ENCODE results near the gene SHISAL2B.

Gene SHISAL2B

GRCh38 chr5:64671678-64672077, 18.6 kb upstream of the SHISAL2B start:
- no peak overlapping the region for H3K4me3 ChIP-seq (ENCODE audit: control insufficient read depth, low read depth, low read length)
- TF ChIP-seq, protein P1, sequence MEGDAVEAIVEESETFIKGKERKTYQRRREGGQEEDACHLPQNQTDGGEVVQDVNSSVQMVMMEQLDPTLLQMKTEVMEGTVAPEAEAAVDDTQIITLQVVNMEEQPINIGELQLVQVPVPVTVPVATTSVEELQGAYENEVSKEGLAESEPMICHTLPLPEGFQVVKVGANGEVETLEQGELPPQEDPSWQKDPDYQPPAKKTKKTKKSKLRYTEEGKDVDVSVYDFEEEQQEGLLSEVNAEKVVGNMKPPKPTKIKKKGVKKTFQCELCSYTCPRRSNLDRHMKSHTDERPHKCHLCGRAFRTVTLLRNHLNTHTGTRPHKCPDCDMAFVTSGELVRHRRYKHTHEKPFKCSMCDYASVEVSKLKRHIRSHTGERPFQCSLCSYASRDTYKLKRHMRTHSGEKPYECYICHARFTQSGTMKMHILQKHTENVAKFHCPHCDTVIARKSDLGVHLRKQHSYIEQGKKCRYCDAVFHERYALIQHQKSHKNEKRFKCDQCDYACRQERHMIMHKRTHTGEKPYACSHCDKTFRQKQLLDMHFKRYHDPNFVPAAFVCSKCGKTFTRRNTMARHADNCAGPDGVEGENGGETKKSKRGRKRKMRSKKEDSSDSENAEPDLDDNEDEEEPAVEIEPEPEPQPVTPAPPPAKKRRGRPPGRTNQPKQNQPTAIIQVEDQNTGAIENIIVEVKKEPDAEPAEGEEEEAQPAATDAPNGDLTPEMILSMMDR (IDR thresholded peaks at IDR 0.05; ENCODE audit: control insufficient read depth, insufficient read depth, low read depth, low read length, missing control alignments): no peak
- DNase-seq (ENCODE audit: low read depth): no peak

GRCh38 chr5:64678374-64678773, 11.9 kb upstream of the SHISAL2B start:
- TF ChIP-seq, protein P1 (IDR thresholded peaks at IDR 0.05; ENCODE audit: control insufficient read depth, insufficient read depth, low read depth, low read length, missing control alignments): no peak
- no peak for DNase-seq (ENCODE audit: low read depth)
- H3K4me3 ChIP-seq (ENCODE audit: control insufficient read depth, low read depth, low read length): no peak overlapping the region

DNA sequence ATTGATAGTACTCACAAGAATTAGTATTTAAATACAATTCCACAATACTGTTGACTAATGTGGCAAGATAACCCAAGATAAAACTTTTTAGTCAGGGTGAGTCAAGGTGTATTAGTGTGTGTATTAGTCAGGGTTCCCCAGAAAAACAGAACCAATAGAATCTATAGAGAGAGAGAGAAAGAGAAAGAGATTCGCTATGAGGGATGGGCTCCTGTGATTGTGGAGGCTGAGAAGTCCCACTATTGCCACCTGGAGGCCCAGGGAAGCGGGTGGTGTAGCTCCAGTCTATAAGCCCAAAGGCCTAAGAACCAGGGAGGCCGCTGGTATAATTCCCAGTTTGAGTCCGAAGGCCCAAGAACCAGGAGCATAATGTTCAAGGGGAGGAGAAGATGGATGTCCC, 10.0 kb upstream of the SHISAL2B start:
- no peak for DNase-seq (ENCODE audit: low read depth)
- H3K4me3 ChIP-seq (ENCODE audit: control insufficient read depth, low read depth, low read length): no peak overlapping the region
- TF ChIP-seq, protein P1 (IDR thresholded peaks at IDR 0.05; ENCODE audit: control insufficient read depth, insufficient read depth, low read depth, low read length, missing control alignments): peak; percentile 28

DNA sequence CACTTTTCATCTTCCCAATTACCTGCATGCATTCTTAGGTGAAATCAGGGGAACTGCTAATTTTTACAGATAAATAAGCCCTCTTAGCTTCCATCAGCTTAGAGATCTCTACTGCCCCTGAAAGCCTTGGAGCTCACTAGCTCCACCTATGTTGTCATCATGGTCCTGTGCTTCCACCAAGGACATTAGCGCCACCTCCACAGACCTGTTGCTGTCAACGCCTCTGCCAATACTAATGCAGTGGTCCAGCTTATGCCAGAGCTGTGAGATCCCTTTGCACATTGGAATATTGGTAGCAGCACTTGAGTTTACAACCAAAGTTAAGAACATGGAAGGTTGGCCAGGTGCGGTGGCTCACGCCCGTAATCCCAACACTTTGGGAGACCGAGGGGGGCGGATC, 7.7 kb upstream of the SHISAL2B start:
- no peak overlapping the region for H3K4me3 ChIP-seq (ENCODE audit: control insufficient read depth, low read depth, low read length)
- DNase-seq (ENCODE audit: low read depth): no peak
- TF ChIP-seq, protein P1 (IDR thresholded peaks at IDR 0.05; ENCODE audit: control insufficient read depth, insufficient read depth, low read depth, low read length, missing control alignments): no peak

DNA sequence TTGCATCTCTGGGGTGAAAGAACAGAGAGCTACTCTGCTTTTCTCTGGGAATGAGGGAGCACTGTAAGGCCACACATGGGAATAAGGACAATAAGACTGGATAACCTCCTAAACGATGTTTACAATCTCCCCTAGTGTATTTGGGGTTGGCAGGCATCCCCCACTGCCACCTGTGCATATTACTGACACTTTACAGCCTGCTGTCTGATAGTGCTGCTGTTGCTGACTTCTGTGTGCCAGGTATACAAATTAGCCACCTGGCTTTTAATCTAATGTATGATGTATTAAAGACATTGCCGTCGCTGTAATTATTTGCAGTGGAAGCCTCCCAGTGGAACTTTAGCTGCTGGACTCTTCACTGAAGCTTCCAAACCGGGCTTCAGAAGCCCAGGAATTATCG, 4.4 kb upstream of the SHISAL2B start:
- no peak for DNase-seq (ENCODE audit: low read depth)
- H3K4me3 ChIP-seq (ENCODE audit: control insufficient read depth, low read depth, low read length): no peak overlapping the region
- TF ChIP-seq, protein P1 (IDR thresholded peaks at IDR 0.05; ENCODE audit: control insufficient read depth, insufficient read depth, low read depth, low read length, missing control alignments): no peak

DNA sequence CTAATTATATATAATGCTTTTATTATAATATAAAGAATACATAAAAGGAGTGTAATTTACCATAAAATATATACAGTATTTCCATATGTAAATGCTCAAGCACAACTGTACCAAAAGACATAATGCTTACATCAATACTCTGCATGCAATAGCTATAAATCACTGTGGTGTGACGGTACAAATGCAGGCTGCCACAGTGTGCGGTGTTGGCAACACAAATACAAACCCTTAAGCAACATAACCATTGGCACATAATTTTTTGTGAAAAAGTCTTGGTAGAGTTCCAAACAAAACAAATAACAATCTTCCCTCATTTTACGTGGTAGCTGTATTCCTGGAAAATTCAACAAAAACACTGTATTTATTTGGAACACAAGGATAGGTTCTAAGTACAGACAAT, 1.9 kb upstream of the SHISAL2B start:
- TF ChIP-seq, protein P1 (IDR thresholded peaks at IDR 0.05; ENCODE audit: control insufficient read depth, insufficient read depth, low read depth, low read length, missing control alignments): no peak
- no peak overlapping the region for H3K4me3 ChIP-seq (ENCODE audit: control insufficient read depth, low read depth, low read length)
- DNase-seq (ENCODE audit: low read depth): no peak

DNA sequence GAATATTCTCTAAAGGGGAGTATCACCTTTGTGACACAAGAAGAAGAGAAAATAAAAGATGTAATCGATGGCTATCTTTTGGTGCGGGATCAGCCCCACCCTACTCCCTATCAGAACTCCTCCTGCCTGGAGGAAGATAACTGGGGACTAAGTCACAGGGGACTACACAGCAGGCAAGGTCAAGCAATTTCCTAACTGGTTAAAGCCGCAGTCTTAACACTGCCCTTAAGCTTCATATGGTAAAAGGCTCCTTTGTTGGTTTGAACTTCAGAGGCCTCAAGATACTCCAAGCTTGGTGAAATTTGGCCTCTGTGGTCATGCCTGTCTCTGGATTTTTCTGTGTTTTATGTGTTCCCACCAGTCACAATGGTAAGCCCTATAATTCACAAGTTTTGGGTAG, 1.3 kb upstream of the SHISAL2B start:
- DNase-seq (ENCODE audit: low read depth): no peak
- TF ChIP-seq, protein P1 (IDR thresholded peaks at IDR 0.05; ENCODE audit: control insufficient read depth, insufficient read depth, low read depth, low read length, missing control alignments): no peak
- H3K4me3 ChIP-seq (ENCODE audit: control insufficient read depth, low read depth, low read length): no peak overlapping the region
